Measurements from ENCODE around the gene SYCP2. TPM values are rescaled to one million over a fixed set of nuclear protein-coding genes. Genes with fewer than 3 reads are reported as not detected.

The SYCP2 gene
- total RNA-seq, 6 donors from 2014 or later: 1.1 to 13.3 (median 2.0) TPM

GRCh38 chr20:59819496-59820203 is 113.8 kb downstream of the SYCP2 start:
- Histone ChIP-seq H3K4me3 (no peak overlapping the region), H3K27ac (no peak overlapping the region), H3K4me1 (no peaks in the 10 kb centered on the region), H3K36me3 (no peaks in the 10 kb centered on the region), H3K9me3 (no peaks in the 10 kb centered on the region), H3K27me3 (no peaks in the 10 kb centered on the region)
- 85 to 92% methylated on average over 17 to 20 of the region's 20 CpGs for WGBS, 2 donors
- ATAC-seq (ENCODE audit: low FRiP score in 2 of 2) (no peak), DNase-seq (no peak)
- TF ChIP-seq CTCF (IDR thresholded peaks at IDR 0.05): no peak
- TF ChIP-seq EP300 (IDR thresholded peaks at IDR 0.05): no peak
- TF ChIP-seq POLR2A (IDR thresholded peaks at IDR 0.05): no peak
- TF ChIP-seq POLR2AphosphoS5 (IDR thresholded peaks at IDR 0.05): no peak

DNA sequence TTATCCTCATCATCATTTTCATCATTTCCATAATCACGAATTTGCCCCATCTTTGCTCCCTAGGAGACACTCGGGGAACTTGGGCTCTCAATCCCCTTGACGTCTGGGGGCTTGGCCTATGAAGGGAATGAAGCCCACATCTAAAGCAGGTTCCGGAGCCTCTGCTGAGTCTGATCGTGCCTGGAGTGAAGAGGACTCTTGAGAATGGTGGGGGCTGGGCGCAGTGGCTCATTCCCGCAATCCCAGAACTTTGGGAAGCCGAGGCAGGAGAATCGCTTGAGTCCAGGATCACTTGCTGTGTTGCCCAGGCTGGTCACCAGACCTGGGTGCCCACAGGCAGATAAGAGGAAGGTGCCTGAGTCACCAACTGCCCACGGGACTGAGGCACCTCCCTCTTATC is 114.5 kb downstream of the SYCP2 start:
- ATAC-seq (ENCODE audit: low FRiP score in 2 of 2) (no peak), DNase-seq (no peak)
- H3K27ac ChIP-seq: no peak overlapping the region
- TF ChIP-seq EP300 (IDR thresholded peaks at IDR 0.05) (no peak), POLR2A (IDR thresholded peaks at IDR 0.05) (no peak), CTCF (IDR thresholded peaks at IDR 0.05) (no peak), POLR2AphosphoS5 (IDR thresholded peaks at IDR 0.05) (no peak)
- H3K27me3 ChIP-seq: no peaks in the 10 kb centered on the region
- no peaks in the 10 kb centered on the region for H3K4me1 ChIP-seq
- 84 to 85% methylated on average over 10 of the region's 10 CpGs for WGBS, 2 donors
- no peaks in the 10 kb centered on the region for H3K36me3 ChIP-seq
- no peak overlapping the region for H3K4me3 ChIP-seq
- no peaks in the 10 kb centered on the region for H3K9me3 ChIP-seq

GRCh38 chr20:59817846-59818615 is 115.4 kb downstream of the SYCP2 start:
- TF ChIP-seq CTCF (IDR thresholded peaks at IDR 0.05): no peak
- no peak for TF ChIP-seq EP300 (IDR thresholded peaks at IDR 0.05)
- no peak for TF ChIP-seq POLR2A (IDR thresholded peaks at IDR 0.05)
- no peak for TF ChIP-seq POLR2AphosphoS5 (IDR thresholded peaks at IDR 0.05)
- Histone ChIP-seq H3K36me3 (no peaks in the 10 kb centered on the region), H3K27ac (no peak overlapping the region), H3K27me3 (no peaks in the 10 kb centered on the region), H3K4me3 (no peak overlapping the region), H3K9me3 (no peaks in the 10 kb centered on the region), H3K4me1 (no peaks in the 10 kb centered on the region)
- 71 to 84% methylated on average over 10 to 14 of the region's 14 CpGs for WGBS, 2 donors
- DNase-seq: no peak
- ATAC-seq (ENCODE audit: low FRiP score in 2 of 2): no peak

GRCh38 chr20:59817406-59817805 is 116.0 kb downstream of the SYCP2 start:
- no peak overlapping the region for H3K27ac ChIP-seq
- TF ChIP-seq POLR2AphosphoS5 (IDR thresholded peaks at IDR 0.05) (no peak), EP300 (IDR thresholded peaks at IDR 0.05) (no peak), CTCF (IDR thresholded peaks at IDR 0.05) (no peak)
- H3K27me3 ChIP-seq: no peaks in the 10 kb centered on the region
- no peak for DNase-seq
- 77 to 83% methylated on average over 4 of the region's 4 CpGs for WGBS, 2 donors
- no peaks in the 10 kb centered on the region for H3K4me1 ChIP-seq
- H3K9me3 ChIP-seq: no peaks in the 10 kb centered on the region
- H3K4me3 ChIP-seq: no peak overlapping the region
- no peaks in the 10 kb centered on the region for H3K36me3 ChIP-seq
- no peak for ATAC-seq (ENCODE audit: low FRiP score in 2 of 2)
